GM12875 (cell line): Measurements from ENCODE around the gene POMP.
A peak's percentile ranks its signal among the peaks of the same experiment; 100 is the strongest.

ENCODE experiments used
- H3K4me3 ChIP-seq: one replicate; pipeline ENCODE4 v1.5.1; 2011; ENCODE audit warnings: low read depth, low read length, control low read depth
- CTCF ChIP-seq: IDR thresholded peaks from 2 replicates; pipeline ENCODE4 v1.5.1; 2011; ENCODE audit warnings: low read depth, mild to moderate bottlenecking, control low read depth, inconsistent platforms, low read length, moderate library complexity, borderline replicate concordance; ENCODE audit not compliant: insufficient read depth

The POMP gene

GRCh38 chr13:28655561-28655960 is 3.4 kb upstream of the POMP start:
- no peak for TF ChIP-seq CTCF
- H3K4me3 ChIP-seq = no peak overlapping the region

GRCh38 chr13:28657784-28658538 is 969 bp upstream of the POMP start:
- peak overlapping the region; percentile 93 for H3K4me3 ChIP-seq
- TF ChIP-seq CTCF = no peak

- peak overlapping the region; percentile 93 for H3K4me3 ChIP-seq
- no peak for TF ChIP-seq CTCF
Measured at GRCh38 chr13:28658539-28658795, 463 bp upstream of the POMP start.

- H3K4me3 ChIP-seq = peak overlapping the region; percentile 93
- TF ChIP-seq CTCF = no peak
Measured at GRCh38 chr13:28659621-28659970, 666 bp downstream of the POMP start.

DNA sequence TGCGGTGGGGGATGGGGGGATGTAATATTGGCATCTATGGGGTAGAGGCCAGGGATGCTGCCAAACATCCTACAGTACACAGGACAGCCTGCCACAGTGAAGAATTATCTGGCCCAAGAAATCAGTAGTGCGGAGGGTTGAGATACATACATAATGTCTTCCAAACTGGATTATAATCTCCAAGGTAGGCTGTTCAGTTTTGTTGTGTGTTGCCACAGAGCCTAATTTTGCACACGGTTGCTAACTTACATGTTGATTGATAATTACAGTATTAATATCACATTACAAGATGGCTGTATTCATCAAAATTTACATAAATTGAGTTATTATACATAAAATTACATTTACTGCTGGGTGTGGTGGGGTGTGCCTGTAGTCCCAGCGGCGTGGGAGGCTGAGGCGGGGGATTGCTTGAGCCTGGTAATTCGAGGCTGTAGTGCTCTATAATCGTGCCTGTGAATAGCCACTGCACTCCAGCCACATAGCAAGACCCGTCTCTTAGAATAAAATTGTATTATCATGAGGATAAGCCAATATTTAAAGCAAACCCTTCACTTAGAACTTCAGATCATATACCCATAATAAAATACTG is 8.1 kb downstream of the POMP start:
- TF ChIP-seq CTCF = no peak
- no peak overlapping the region for H3K4me3 ChIP-seq

DNA sequence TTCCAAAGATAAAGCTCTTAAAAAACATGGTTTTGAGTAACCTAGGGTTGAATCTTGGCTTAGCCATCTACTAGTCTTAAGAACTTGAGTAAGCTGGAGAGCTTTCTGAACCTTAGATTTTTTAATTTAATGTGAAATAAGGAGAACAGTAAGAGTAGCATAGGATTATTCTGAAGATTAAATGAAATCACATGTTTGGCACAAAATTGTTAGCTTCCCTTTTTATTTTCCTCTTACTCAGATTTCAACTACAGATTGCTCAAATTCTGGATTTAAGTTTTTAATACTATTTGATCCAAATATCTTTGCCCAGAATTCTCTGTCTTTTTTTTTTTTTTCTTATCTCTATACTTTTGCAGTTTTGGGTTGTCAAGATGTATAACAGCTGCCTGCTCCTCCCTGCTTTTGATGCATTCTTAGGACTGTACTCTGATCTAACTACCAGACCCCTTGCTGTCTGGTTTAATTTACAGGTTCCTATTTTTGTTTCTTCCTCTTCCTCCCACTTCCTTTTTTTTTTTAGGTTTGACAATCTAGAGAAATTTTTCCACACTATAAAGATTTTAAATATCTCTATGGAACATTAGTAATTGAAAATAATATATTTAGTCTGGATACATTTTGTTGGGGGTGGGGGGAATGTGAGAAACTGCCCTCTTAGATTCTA is 12.3 kb downstream of the POMP start:
- no peak for TF ChIP-seq CTCF
- no peak overlapping the region for H3K4me3 ChIP-seq

DNA sequence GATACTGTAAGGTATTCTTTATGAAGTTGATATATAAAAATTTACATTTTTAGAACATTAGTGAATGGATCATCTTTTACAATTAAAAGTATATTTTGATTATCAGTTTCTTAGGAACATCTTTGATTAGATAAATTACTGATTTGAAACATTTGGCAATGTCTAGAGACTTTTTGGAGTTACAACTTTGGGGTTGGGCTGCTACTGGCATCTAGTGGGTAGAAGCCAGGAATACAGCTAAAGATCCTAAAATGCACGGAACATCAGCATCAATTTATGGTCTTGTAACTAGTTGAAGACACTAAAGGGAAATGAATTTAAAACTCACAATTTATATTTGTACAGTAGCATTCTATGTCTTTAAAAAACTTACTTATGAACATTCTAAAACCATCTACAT is 19.9 kb downstream of the POMP start:
- TF ChIP-seq CTCF = no peak
- H3K4me3 ChIP-seq = no peak overlapping the region
